22Rv1 (cell line): ENCODE results near the gene PLCB1.

ENCODE experiments used
- ZFX ChIP-seq: fragments of 450-650 bp; IDR thresholded peaks from 2 replicates; pipeline ENCODE4 v1.6.1; 2017; ENCODE audit warnings: antibody characterized with exemption, borderline replicate concordance
- TF ChIP-seq, protein P1 (sequence below): fragments of 450-650 bp; IDR thresholded peaks from 2 replicates; pipeline ENCODE4 v1.5.1; 2017; ENCODE audit warnings: mild to moderate bottlenecking

DNA sequence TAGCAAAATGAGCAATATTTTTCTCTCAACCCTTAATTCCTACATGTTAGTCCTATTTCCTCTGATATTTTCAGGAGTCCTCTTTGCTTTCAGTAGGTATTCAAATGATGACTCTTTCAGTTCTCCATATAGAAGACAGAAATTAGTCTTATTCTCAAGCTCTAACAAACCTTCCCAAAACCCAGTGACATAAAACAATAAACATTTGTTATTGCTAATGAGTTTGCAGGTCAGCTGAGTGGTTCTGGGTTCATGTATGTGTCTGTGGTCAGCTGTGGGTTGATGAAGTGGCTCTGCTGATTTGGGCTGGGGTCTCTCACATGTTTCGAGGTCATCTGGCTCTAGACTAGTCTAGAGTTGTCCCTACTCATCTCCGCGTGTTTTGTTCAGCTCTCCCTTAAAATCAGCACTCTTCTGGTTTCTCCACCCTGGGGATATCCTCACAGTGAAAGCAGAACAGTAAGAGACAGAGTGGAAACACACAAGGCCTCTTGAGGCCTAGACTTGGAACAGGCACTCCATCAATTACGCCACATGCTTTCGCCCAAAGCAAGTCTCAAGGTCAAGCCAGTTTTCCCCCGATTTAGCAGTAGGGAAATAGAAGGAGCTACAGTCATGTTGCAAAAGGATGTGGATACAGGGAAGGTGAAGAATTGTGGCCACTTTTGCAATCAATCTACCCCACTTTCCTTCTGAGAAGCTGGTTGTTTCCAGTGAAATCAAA lies 273.0 kb downstream of the PLCB1 start:
- TF ChIP-seq, protein P1, sequence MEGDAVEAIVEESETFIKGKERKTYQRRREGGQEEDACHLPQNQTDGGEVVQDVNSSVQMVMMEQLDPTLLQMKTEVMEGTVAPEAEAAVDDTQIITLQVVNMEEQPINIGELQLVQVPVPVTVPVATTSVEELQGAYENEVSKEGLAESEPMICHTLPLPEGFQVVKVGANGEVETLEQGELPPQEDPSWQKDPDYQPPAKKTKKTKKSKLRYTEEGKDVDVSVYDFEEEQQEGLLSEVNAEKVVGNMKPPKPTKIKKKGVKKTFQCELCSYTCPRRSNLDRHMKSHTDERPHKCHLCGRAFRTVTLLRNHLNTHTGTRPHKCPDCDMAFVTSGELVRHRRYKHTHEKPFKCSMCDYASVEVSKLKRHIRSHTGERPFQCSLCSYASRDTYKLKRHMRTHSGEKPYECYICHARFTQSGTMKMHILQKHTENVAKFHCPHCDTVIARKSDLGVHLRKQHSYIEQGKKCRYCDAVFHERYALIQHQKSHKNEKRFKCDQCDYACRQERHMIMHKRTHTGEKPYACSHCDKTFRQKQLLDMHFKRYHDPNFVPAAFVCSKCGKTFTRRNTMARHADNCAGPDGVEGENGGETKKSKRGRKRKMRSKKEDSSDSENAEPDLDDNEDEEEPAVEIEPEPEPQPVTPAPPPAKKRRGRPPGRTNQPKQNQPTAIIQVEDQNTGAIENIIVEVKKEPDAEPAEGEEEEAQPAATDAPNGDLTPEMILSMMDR, result no peak
- no peak for TF ChIP-seq ZFX
